HK-2 (cell line): ENCODE measurements around the gene CCDC194.

Experiments
- DNase-seq: peaks from one replicate; pipeline ENCODE4 v3.0.0-alpha.2; 2018; ENCODE audit not compliant: unreplicated experiment

The CCDC194 gene

DNA sequence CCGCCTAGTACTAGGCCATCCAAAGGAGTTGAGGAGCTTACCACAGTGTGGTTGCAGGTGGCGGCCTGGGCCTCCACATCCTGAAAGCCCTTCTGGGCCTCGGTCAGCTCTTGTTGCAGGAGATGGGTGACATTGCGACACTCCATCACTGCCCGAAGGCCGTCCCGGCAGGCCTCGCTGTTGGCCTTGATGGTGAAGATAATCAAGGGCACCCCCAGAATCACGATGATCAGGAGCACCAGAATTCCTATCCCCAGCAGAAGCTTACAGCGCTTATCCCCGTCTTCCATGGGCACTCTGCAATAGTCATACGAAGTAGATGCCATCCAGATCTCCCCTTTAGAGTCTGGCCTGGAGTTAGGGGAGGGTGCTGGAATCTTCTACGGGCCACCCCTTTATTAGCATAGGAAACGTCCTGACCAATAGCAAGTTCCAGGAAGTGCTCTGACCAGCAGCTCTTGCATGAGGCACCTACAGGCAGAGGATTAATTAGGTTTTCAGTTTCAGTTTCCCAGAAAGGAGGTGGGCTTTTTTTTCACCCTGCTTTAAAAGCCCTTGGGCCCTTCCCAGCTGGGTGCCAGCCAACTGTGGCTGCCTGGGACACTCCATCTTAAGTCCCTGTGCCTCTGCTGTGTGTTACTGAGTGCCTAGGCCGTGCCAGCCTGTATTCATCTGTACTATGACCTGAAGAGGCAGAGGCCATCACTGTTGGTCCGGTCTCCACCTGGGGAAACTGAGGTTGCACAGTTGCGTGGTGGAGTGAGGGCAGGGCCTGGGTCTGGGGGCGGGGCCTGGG, 11.5 kb upstream of the CCDC194 start, which contains the start of gene BST2:
Gene BST2, minus strand, starts transcription at position 381 of the 796 bp plus-strand sequence. Its CDS starts 55 bp downstream, at position 326.
- peak; percentile 66 for DNase-seq

DNA sequence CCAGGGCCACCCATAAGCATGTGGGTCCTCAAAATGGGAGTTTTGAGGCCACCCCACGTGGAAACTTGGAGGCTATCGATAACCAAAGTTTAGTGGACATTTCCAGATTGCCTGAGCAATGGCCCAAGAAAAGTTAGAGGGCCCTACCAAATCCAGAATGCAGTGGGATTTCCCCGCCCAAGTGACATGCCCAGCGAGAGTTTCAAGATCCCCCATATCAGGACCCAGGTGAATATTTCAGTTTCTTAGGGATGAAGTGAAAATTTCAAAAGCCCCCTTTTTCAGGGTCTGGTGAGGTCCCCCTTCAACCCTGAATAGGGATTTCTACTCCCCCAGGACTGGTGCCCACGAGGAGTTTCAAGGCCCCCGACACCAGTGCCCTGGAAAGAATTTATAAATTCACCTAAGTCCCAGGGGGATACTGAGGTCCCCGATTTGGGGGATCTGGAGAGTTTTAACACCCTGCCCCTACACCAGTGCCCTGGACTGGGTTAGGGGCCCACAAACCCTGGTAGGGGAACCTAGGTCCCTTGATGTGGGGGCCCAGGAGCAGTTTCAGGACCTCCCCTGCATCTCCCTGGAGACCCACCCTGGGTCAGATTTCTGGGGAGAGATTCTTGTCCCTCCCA, 10.7 kb upstream of the CCDC194 start:
- no peak for DNase-seq

DNA sequence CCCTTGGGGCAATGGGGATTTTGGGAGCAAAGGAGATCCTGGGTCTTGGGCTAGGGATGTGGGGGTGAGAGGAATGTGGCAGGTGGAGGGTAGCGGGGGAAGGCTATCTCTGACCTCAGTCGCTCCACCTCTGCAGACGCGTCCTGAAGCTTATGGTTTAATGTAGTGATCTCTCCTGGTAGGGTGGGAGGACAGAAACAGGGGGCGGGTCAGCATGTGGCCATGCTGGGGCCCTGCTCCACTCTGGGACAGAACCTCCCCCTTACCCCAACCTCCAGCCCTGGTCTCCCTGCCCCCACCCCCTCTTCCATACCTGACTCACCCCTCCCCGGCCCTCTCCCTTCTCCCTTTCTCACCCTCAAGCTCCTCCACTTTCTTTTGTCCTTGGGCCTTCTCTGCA, 10.0 kb upstream of the CCDC194 start:
- DNase-seq: no peak

DNA sequence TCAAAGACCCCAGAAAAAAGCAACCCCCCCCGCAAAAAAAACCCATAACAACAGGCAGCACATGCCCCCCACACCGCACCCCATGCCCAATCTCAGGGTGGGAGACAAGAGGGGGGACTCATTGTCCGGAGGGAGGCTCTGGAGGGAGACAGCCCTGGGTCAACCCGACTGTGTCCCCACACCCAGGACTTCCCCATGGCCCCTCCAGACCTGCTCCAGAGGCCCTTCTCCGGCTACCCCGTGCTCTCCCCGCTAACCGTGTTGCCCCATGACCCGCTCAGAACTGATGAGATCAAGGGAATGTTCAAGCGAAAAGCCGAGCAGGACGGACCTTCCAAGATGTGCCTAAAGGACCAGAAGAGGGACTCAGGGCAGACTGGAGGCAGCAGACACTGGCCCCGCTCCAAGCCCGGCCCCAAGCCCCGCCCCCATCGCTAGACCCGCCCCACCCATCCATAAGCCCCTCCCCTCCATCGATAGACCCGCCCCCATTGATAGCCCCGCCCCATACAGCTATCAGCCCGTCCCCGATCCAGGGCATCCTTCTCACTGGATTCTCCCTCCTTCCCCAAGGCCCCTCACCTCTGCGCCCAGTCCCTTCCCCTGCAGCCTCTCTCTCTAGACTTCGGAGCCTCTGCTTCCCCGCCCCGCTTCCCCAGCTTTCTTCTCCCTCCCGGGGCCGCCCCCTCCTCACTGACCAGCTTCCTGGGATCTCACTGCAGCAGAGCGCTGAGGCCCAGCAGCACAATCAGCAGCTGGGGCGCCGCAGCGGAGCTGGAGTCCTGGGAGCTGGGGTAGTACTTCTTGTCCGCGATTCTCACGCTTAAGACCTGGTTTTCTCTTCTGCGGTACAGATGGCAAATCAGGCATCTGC, 9.2 kb upstream of the CCDC194 start:
- no peak for DNase-seq

DNA sequence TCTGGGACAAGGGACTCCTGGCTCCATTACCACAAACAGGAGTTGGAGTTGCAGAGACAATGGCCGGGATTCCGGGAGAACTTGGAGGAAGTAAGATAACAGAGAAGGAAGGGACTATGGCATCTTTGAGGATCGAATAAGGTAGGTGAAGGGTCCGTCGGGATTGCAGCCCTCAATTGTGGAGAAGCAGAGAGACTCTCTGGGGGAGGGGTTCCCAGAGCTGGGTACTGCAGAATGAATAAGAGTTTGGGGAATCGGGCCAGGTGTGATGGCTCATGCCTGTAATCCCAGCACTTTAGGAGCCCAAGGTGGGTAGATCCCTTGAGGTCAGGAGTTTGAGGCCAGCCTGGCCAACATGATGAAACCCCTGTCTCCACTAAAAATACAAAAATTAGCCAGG, 7.6 kb upstream of the CCDC194 start:
- no peak for DNase-seq

DNA sequence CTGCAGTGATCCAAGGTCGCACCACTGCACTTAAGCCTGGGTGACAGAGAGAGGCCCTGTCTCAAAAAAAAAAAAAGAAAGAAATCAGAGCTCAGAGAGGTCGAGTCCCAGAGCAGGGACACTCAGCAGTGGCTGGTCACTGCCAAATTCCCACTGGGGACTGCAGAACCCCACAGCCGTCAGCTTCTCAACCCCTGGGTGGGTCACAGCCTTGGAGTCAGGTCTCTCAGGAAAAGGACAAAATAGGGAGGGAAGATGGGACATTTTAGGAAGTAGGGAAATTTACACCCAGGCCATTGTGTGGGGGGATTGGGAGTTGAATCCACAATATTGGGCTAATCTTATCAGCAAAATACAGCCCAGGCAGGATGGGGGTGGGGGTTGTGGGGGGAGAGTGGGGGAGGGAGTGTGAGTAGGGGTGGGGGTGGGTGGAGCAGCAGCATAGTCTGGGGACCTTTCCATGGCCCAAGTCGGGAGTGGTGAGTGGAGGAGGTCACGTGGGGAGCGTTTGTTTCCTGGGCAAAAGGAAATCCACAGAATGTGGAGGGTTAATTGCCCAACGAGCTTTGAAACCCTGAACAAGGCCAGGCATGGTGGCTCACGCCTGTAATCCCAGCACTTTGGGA, 5.0 kb upstream of the CCDC194 start:
- no peak for DNase-seq

DNA sequence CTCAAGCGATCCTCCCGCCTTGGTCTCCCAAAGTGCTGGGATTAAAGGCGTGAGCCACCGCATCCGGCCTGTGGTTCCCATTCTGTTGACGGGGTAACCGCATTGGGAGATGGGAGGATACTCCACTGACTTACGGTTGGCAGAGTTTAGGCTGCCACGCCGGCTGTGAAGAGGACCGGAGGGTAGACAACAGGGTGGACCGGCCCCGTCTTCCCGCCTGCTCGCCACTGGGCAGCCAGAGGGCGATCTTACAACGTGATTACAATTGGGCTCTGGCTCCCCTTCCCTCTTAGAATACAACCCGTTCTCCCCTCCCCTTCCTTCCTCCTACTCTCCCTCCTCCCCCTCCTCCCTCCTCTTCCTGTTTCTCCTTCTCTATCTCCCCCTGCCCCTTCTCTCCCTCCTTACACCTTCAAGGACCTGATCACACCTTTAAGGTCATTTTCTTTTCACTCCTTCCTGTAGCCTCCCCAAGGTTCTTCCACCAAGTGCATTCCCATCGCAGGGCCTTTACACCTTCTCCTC, 957 bp upstream of the CCDC194 start:
- DNase-seq: peak; percentile 59

DNA sequence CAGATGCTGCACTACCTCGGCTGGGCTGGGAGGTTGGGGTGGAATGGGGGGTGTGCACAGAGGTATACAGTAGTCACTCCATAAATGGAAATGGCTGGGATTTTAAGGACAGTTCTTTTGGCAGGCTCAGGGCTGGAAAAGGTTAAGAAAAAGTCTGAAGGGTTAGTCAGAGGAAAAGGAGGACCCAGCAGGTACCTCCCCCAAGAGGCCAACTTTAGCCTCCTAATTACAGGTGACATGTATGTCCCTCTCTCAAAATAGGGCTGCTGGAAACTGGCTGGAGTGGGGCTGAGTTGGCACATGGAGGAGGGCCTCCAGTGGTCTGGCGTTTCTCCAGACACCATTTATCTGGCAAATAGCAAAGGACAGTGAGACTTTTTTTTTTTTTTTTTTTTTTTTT, 994 bp downstream of the CCDC194 start:
- no peak for DNase-seq

DNA sequence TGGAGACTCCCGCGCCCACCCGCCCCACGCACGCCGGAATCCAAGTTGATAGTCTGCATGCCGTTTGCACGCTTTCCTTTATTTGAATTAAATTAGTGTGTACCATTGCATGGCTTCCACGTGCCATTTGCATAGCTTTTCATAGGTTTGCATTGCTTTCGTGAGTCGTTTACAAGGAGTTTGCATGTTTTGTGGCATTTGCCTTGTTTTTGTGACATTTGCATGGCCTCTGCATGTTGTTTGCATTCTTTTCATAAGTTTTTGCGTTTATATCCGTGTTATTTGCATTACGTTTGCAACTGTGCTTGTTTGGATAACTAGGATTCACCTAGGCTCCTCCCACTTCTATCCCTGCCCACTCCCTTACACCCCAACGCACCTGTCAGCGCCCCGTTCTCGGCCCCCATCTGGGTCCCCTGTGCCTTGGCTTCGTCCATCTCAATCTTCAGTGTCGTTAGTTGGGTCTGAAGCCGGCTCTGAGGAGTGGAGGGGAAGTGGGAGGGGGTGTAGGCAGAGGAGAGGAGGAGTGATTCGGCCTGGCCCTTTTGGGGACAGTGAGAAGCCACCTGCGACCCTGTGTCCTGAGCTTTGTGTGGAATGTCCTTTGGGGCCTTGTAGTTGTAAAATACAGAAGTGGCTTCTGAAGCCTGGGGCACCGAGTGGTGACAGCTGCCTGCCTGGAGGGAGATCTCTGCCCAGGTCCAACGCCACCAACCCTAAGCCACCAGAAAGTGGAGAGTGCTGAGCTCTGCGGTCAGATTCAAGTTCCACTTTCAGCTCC, 2.4 kb downstream of the CCDC194 start:
- DNase-seq: no peak

DNA sequence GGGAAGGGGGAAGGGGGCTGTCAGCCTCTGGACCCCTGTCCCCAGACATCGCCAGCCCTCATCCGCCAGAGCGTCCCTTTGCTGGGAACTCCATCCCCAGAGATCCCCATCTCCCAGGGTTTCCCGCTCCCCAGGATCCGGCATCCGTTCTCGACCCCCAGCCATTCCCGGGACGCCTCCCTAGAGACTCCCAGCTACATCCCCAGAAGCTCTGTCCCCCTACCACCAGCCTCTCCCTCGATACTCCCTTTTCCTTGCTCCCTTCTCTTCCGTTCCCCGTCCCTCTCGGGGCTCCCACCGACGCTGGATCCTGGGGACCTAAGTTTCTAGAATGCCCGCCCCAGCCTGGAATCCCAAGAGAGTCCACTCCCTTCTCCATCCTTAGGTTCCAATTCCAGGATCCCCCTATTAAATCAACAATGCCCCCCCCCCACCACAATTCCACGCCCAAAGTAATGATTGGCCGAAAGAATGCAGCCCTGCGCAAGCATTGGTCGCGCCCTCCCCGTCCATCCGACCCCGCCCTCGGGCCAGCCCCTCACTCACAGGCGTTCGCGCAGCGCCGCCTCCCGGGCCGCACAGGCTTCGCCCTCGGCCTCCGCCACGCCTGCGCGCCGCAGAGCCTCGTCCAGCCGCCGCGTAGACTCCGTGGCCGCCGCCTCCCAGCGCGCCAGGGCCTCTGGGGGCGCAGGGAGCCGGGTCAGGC, 3.2 kb downstream of the CCDC194 start:
- peak; percentile 91 for DNase-seq

DNA sequence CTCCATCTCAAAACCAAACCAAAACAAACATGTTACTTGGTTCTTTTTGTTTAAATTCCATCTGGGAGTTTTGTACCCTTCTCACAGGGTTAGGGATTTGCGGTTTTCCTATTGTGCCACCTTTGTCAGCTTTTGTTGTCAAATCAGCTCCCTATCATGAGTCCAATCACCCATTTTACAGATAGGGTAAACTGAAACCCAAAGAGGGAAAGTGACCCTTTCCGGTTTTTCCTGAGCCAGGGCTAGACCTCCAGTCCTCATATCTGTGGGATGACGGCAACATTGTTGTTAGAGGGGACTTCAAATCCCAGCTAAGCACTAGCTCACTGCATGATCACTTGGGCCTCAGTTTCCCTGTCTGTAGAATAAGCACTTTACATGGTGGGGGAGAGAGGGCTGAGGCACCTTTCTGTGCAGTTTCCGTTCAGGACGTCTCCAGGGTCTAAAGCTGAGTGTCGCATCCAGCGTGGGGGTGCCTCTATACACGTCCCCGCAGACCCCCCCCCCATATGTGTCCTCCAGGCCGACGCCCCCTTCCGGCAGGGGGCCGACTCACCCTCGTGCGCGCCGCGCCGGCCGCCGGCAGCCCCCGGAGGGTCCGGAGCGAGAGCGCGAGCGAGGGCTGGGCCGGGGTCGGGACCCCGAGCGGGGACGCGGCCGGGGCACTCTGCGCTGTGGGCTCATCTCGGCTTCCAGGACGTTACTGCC, 3.9 kb downstream of the CCDC194 start:
- no peak for DNase-seq

DNA sequence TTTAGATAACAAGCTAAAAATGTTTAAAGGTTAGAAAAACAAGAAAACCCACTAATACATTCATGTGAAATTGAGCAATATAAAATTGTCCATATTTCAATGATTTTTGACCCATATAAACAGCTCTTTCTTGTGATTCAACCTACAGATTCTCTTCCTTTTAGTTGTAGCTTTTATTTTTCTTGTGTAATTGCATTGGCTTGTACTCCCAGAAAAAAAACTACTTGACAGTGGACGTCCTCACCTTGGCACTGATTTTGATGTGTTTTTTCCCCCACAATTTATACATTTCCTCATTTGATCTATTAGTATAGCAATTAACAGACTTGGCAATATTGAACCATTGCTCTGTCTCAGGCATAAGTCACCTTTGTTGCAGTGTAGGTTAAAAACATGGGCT, 4.7 kb downstream of the CCDC194 start:
- no peak for DNase-seq

DNA sequence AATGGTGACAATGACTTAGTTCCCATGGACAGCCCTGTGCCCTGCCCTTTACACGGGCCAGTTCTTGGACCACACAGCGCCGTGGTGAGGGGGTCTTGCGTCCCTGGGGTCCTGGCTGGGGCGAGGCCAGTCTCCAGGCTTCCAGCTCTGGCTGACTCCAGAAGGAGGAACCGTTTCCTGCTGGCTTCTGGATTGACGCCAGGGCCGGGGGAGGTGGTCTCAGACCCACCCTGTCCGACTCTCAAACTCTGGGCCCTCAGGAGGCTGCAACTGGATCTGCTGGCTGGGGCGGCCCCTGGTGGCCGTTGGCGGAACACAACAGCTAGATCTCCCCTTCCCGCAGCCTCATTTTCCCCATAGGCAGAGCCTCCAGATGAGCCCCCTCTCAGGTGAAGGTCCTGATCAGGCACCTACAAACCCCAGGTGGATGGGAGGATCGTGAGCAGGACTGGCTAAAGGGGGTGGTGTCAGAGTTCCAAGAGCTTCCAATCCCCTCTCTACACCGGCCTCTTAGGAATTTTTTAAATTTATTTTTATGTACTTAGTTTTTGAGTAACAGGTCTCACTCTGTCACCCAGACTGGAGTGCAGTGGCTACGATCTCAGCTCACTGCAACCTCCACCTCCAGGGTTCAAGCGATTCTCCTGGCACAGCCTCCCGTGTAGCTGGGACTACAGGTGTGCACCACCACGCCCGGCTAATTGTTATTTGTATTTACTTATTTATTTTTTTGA, 8.0 kb downstream of the CCDC194 start:
- DNase-seq: peak; percentile 53

DNA sequence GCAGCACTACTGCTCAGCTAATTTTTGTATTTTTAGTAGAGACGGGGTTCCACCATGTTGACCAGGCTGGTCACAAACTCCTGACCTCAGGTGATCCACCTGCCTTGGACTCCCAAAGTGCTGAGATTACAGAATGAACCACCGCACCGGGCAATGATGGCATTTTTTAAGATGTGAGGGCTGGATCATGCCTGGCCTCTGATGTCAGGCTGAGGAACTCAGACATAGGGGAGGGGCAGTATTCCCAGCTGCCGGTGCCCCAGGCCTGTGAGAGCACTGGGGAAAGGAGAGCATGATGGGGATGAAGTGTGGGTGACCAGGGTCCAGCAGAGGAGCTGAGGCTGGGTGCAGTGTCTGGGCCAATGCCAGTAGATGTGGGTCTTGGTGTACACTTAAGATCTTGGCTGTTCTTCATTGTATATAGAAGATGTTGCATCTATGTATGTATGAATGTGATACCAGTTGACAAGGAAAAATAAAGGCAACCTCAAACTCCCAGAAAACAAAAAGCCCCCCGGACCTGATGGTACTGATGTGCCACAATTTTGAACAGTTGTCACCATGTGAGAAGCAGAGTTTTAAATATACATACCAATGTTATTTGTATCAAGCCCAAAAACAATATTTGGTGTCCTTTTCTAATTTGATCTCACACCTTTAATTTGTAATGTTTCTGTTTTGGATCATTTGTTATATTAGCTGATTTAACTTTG, 13.4 kb downstream of the CCDC194 start:
- DNase-seq: no peak

DNA sequence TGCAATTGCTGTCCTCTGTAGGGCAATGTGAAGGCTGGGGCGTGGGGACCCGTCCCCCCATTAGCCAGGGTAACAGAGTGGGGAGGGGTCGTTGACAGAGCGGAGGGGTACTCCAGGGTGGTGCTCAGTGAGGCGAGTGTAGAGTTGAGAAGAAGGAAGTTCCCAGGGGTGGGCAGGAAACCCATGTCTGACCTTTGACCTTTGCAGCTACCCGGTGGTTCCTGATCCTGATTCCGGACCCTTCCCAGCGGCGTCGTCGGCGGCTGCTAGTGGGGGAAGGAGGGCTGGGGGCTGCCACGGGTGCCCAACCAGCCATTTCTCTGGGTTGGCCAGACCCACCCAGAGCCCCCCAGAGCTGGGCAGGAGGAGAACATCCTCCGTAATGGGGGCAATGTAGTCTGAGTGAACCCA, 14.8 kb downstream of the CCDC194 start:
- DNase-seq: no peak

DNA sequence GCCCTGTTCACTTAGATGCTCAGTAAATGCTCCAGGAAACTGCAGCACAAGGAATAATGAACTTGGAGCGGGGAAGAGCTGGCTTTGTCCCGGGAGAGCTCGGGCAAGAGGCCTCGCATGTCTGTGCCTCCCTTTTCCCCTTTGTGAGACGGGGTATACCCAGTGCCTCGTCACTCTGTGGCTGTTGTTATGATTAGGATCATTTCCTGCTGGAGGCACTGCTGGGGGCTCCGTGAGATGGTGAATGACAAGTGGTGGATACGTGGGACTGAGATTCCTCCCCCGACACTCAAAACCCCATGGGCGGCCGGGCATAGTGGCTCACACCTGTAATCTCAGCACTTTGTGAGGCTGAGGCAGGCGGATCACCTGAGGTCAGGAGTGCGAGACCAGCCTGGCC, 15.7 kb downstream of the CCDC194 start:
- DNase-seq: no peak

DNA sequence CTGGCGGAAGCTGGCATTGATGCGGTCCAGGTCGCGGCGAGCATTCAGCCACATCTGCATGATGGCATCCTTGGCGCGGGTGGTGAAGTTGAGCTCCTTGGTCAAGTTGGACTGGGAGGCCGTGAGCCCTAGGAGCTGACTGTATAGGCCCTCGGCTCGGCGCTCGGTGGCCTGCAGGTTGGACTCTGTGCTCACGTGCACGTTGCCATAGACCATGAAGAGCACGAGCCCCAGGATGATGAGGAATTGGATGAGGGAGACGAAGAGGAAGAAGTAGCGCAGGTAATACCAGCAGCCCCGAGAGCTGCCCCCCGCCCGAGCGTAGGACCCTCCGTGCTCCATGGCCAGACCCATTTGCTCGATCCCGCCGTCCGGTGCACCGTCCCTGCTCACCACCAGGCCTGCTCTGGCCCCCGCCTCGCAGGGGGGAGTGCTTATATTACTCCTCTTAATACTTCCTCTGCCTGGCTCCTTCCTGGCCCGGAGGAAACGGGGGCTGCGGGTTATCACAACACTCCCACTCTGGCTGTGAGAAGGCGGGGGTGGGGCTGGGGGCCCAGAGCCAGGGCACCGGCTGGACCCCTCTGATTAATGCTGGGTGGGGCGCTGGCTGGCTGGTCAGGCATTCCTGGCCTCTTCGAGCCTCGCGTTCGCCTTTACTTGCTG, 16.9 kb downstream of the CCDC194 start, which contains the start of gene PLVAP:
Gene PLVAP, minus strand, starts transcription at position 408 of the 666 bp plus-strand sequence. Its CDS starts 54 bp downstream, at position 354.
- DNase-seq: no peak
